GM20431 (cell line): ENCODE data around the gene CHSY1.

Experiments used
- in situ Hi-C: fragments of 300-500 bp; cut with MseI, MboI; formaldehyde crosslinking; loops from one replicate; pipeline ENCODE4 v1.15.0; 2020; ENCODE audit warnings: low sequenced_read_pairs; ENCODE audit not compliant: unreplicated experiment

The CHSY1 gene

DNA sequence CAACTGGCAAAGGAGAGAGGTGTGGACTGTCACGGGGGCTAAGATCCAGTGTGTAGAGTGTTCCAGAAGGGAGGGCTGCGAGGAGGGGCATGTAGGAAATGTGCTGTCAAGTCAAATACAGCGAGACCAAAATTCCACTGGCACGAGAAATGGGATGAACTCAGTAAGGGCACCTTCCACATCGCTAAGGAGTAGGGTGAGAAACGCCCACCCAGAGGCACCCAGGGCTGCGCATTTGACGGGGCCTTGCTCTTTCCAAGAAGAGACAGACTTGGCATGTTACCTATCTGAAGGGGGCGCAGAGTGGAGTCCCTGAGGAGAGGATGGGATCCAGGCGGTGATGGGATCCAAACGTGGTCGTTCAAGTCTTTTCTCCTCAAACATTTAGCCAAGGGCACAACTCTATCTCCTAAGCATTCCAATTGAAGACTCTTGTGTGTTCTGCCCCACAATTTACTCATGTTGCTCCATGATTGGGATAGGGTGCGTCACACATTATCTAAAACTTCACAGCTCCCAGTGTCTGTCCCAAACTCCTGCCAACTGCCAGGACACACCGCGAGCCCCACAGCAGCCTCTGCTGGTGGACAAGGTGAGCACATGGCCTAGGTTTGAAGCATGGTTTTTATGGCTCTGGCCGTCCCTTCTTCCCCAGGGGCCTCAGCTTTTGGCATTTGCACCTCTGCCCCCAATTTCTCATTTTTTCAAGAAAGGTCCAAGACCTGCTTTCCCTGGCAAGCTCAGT, 17.8 kb upstream of the CHSY1 start:
- in situ Hi-C loops: loop anchor here (10.0 kb wide), 1 partner anchor 185 kb away; no protein-coding TSS in a partner anchor

DNA sequence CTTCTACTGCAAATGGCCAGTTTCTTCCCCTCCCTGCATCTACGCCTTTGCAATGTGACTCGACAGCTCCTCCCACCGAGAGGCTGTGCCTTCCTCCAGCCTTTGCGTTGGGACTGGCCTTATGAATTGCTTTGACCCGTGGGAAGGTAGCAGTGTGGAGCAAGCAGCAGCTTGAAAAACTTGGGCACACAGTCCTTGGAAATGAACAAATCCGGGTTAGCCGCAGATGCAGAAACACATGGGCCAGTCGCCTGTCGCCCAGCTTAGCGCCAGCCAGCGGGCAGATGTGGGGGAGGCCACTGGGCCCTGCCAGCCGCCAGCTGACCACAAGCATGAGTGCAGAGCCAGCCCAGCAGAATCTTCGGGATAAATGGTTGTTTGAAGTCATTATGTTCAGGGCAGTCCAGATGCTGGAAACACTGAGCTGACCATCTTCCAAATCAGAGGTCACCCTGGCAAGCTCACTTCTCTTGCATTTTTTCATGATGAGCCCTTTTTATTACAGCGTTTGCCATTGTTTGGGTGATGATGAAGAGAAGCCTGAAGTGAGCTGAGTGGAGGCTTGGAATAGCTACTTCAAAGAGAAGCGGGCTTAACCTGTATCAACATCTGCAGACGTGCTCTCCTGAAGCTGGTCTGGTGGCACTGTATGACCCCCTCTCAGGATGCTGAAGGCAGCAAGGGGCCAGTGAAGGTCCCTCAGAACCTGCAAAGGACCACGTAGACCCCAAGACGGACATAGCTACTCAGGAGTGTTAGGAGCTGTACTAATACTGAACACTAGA, 15.7 kb upstream of the CHSY1 start:
- in situ Hi-C loops: loop anchor here (10.0 kb wide), 1 partner anchor 183 kb away; no protein-coding TSS in a partner anchor

DNA sequence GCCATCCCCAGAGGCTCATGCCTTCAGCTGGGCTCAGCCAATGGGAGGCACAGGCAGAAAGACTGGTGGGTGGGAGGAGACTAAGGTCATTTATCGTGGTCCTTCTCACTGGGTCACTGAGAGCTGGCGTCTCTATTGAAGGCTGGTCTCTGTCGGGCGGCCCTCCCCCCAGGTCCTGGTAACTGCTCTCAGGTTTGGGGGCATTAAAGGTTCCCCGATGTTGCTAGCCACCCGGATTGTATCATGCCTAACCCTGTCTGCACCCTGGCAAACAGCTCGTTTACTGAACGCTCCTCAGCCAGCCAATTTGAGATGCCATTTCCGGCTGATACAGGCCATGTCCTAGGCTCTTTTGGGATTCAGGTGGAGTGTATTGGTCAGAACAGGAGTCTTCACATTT, 14.9 kb upstream of the CHSY1 start:
- in situ Hi-C loops: loop anchor here (10.0 kb wide), 1 partner anchor 182 kb away; no protein-coding TSS in a partner anchor

DNA sequence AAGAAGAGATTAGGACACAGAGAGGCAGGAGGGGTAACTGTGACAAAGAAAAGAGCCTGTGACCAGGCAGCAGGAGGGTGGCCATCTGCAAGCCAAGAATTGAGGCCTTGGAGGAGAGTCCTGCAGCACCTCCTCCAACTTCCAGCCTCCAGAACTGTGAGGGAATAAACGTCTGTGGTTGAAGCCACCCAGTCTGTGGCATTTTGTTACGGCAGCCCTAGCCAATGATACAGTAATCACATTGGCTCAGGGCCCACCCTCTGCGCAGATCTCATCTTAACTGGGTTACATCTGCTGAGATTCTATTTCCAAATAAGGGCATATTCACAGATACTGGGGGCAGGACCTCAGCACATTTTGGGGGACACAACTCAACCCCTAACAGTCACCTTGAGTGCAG, 14.2 kb upstream of the CHSY1 start:
- in situ Hi-C loops: loop anchor here (10.0 kb wide), 1 partner anchor 181 kb away; no protein-coding TSS in a partner anchor

DNA sequence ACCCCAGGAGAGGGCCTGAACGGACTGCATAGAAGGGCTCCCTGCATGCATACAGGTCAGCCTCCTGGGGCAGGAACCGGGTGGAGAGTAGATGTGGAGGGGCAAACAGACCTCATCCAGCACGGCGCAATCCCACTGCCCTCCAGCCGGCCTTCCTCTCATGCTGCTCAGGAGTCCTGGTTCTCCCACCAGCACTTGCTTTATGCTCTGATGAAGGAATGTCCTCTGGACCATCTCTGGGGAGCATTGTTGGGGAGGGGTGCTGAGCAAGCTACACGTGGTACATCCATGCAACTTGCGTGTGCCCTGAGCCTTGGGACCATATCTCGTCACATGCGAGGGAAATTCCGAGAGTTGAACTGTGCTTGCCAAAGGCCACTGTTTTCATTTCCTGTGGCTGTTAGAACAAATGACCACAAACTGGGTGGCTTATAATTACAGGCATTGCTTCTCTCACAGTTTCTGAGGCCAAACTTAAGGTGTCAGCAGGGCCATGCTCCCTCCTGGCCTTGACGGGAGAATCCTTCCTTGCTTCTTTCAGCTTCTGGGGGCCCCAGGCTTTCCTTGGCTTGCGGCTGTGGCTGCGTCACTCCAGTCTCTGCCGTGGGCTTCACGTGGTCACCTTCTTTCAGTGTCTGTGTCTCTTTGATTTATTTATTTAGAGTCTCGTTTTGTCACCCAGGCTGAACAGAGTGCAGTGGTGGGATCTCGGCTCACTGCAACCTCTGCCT, 13.2 kb upstream of the CHSY1 start:
- in situ Hi-C loops: loop anchor here (10.0 kb wide), 1 partner anchor 180 kb away; no protein-coding TSS in a partner anchor

DNA sequence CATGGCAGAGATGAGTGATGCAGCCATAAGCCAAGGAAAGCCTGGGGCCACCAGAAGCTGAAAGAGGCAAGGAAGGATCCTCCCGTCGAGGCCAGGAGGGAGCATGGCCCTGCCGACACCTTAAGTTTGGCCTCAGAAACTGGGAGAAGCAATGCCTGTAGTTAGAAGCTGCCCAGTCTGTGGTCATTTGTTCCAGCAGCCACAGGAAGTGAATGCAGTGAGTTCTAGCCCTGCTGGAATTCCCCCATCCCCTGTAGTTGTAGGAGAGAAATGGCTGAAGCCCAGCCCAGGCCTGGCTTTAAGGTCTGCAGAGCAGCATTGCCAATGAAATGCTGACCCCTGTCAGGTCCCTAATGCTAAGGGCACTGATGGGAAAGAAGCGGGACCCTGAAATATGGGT, 12.2 kb upstream of the CHSY1 start:
- in situ Hi-C loops: loop anchor here (10.0 kb wide), 1 partner anchor 179 kb away; no protein-coding TSS in a partner anchor

DNA sequence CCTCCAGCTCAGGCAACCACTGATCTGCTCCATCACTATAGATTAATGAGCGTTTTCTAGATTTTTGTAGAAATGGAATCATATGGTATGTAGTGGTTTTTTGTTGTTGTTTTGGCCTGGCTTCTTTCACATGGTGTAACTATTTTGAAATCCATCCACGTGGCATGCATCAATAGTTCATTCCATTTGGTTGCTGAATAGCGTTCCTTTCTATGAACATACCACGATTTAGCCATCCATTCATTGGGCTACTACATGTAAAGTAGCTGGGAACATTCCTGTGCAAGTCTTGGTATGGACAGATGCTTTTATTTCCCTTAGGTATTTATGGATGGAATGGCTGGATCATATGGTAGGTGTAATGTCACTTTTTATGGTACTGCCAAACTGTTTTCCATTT, 10.7 kb upstream of the CHSY1 start:
- in situ Hi-C loops: loop anchor here (10.0 kb wide), 1 partner anchor 178 kb away; no protein-coding TSS in a partner anchor

DNA sequence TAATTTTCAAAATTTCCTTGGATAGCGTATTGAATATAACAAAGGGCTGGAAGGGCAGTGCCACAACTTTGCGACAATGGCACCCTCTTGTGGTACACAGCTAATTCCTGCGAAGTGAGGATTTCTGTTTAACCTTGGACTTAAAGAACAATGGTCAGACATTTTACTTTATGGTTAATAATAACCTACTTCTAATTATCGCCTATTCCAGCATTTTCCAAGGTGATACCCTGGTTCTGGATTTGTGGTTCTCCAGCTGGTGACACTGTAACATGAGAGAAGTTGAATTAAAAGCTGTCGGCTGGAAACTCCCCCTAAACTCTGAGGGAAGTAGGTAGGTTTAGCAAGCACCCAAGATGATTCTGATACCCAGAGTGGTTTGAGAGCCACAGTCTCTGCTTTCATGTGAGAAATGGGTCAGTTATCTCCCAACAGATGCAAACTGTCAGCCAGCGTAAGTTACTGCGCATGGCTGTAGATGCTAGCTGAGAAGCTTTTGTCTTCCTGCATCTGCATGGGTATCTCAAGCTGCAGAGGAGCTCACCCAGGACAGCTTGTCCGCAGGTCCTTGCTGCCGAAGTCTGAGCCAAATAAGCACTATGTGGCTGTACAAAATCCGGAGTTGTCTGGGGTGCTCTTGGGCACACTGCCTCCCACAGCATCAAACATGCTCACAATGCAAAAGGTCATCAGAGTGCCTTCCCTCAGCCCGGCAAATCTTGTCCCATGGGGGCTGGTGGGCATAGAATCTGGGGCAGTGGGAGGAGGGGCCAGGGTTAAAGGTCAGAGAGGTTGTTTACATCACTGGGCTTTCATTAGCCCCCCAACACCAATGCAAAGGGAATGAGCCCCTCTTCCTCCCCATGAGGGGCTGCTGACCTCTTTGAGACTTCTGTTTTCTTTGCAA, 6.6 kb upstream of the CHSY1 start:
- in situ Hi-C loops: loop anchor here (10.0 kb wide), 1 partner anchor 134 kb away; no protein-coding TSS in a partner anchor

DNA sequence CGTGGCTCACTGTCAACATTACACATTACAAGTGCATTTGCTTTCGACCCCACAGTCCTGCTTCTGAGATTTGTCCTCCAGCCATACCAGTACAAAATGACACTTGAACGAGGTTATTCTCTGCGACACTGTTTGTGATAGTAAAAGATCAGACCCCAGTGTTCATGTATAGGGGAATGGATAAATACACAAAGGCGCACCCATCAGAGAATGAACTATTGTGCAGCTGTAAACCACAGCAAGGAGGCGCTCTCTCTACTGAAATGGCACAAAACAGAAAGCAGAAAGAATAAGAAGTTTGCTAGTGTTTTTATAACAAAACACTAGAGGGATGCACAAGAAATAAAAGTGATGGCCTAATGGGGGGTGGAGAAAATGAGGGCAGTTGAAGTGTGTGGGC, 4.9 kb upstream of the CHSY1 start:
- in situ Hi-C loops: loop anchor here (10.0 kb wide), 1 partner anchor 132 kb away; no protein-coding TSS in a partner anchor

DNA sequence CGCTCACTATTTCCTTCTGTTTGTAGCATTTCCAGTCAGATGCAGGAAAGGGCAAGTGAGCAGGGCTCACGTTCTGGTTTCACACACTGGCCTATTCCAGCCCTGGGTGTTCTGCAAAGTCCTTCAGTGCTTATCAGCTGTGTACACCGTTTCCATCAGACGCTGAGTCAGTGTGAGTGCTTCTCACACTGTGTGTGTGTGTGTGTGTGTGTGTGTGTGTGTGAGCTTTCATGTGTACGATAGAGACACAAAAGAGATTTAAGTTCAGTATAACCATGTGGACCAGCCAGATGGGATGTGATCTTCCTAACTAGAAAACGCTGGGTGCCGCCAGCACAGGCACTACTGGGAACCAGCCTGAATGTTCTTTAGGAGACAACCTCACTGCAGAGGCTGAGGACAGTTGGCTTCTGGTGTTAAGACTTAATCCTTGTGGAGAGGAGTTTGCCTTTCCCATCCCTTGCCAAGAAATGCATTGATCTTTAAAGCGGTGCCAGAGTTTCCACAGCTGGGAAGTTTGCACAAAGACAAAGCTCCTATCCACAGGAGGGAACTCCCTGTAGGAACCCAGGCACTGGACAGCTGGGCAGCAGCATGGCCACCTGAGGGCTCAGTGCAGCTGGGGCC, 3.9 kb upstream of the CHSY1 start:
- in situ Hi-C loops: loop anchor here (10.0 kb wide), 1 partner anchor 131 kb away; no protein-coding TSS in a partner anchor

DNA sequence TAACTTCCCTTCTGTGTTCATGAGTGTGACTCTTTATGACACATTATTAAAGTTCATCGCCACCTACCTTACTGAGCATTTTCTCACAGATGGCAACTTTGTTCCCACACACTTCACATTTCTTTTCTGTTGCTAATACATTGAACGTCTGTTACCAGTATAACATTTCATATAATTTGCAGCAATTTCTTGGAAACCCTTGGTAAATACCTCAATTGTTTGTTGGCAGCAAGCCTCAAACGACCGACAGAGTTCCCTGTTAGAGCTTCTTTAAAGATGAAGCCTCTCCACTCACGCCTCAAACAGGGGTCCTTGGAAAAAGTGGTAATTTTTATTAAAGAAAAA, 3.2 kb upstream of the CHSY1 start:
- in situ Hi-C loops: loop anchor here (10.0 kb wide), 1 partner anchor 130 kb away; no protein-coding TSS in a partner anchor

DNA sequence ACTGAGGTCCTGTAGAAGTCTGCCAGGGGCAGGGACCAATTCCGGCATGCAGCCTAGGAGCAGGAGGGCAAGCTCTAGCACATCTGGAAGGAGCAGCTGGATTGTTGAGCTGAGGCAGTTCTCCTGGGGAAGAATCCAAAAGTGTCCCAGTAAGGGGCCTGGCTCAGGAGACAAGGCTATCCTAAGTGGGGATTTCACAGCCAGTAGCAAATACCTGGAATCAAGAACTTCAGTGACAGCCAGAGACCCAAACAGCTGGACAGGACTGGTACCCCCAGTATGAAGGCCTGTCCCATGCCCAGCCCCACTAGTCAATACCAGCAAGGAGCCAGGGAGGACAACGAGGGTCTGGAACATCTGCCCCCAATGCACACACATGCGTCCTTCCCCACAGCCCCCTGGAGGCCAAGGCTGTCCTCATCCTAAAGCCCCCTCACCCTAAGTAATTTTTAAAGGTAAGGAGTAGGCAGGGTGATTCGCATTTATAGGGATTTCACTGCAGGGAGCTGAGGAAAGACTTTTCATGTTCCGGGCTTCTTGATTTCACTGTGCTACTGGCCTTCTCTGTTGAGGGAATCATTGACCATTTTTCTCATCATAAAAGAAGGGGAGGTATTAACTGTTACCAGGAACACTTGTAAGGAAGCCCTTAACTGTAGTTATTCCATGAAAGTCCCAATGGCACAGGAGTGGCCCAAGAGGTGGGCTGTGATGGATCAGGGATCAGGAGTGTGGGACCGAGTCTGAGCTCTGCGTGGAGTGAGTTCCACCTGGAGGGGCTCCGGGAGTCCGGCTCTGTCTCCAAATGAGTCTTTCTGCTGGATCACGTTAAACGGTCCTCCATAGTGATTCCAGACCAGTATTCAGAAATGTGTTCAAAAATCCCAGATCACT, 2.6 kb upstream of the CHSY1 start:
- in situ Hi-C loops: loop anchor here (10.0 kb wide), 1 partner anchor 130 kb away; no protein-coding TSS in a partner anchor

DNA sequence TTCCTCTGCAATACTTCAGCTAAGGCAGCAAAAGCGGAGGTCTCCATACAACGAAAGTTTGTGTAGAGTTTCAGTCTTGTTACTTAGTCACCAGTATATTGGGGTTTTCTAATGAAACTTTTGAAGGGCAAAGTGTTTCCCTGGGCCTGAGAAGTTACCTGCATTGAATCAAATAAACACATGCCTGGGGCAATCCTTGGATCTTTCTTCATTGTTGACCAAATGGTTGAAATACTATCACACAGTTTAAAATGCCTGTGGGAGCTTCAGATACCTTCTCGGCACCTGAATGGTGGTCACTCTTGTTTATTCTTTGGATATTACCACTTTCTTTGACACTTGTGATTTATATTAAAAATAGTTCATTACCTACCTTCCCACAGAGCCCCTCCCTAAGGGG, 988 bp upstream of the CHSY1 start:
- in situ Hi-C loops: loop anchor here (10.0 kb wide), 1 partner anchor 128 kb away; no protein-coding TSS in a partner anchor

DNA sequence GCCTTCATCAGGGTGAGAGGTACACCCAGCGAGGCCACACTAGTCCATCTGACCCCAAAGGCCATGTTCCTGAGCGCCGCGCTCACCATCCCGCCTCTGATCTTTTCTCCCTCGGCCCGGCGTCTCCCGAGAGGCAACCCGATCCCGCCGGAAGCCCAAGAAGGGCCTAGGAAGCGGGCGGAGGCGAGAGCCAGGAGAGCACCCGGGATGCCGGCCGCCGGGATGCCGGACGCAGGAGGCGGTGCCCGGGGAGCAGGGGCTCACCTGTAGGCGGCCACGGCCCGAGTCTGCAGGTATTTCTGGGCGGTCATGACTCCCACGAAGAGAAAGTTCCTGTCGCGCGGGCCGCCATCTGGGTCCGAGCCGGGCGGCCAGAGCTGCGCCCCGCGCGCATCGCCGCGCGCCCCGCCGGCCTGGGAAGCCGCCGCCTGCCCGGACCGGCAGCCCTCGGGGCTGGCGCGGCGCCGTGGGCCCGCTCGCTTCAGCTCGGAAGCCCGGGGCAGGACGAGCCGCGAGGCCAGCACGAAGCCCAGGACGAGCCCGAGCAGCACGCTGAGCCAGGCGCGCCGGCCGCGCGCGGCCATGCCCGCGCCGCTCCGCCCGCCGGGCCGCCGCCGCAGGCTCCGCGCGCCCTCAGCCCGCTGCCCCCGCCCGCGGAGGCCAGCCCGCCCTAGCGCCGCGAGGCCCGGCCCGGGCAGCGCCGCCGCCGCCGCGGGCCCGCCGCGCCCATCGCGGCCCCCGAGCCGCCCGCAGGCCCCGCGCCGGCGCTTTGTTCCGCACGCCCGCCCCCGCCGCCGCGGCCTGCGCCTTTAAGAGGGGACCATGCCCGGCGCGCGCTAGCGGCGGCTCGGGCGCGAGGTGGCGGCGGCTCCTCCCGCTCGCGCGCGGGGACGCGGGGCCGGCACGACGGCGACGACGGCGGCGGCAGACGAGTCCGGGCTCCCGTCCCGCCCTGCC, 697 bp downstream of the CHSY1 start:
- in situ Hi-C loops: loop anchor here (10.0 kb wide), 1 partner anchor 126 kb away; no protein-coding TSS in a partner anchor

DNA sequence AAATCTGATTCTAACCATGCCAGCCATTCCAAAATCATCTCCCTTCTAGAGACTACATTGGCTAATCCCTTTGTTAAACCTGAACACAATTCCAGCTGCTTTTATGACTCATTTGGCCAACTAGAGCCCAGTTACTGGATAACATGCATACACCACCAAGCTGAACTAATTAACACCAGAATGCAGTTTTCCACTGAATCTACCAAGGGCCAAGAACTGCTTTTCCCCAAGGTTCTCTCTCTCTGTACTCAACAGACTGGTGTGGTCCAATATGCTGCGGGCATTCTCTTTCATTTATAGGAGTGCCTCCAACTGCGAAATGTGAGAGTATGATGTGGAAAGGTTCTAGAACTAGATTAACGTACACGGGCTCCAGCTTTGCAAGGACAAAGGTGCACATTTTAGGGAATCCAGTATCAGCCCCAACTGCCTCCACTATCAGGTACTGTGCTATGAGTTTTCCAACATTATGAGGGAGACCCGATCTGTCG, 1.5 kb downstream of the CHSY1 start:
- in situ Hi-C loops: loop anchor here (10.0 kb wide), 1 partner anchor 126 kb away; no protein-coding TSS in a partner anchor

DNA sequence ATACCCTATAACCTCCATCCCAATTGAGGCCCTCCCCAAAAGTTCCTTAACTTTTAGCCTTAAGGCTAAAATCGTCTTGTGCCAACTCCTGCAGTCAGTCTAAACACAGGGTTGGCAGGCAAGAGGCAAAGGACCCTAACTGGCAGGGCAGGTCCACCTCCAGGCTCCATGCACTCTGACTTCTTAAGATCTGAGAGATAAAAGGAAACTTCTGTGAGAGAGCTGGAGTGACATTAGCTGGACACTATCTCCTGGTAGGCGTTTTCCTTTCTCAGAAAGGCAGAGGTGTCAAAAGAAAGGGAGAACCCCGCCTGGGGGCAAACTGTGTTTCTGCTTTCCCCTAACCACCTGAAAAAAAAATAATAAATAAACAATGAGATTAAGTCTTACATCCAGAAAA, 3.6 kb downstream of the CHSY1 start:
- in situ Hi-C loops: no loop called here
